GM18519 (cell line): ENCODE results near the gene ETV1.

Experiments
- ATAC-seq: cut with Tn5 transposase; IDR thresholded peaks from one replicate; pipeline ENCODE4 v1.9.1; 2021; ENCODE audit warnings: mild to moderate bottlenecking, moderate library complexity; ENCODE audit not compliant: unreplicated experiment, low FRiP score

The ETV1 gene

GRCh38 chr7:13988065-13988464, 1.4 kb downstream of the ETV1 start:
- no peak for ATAC-seq

GRCh38 chr7:13987395-13987794, 2.1 kb downstream of the ETV1 start:
- no peak for ATAC-seq

- ATAC-seq = no peak
These were observed 3.3 kb downstream of the ETV1 start for GRCh38 chr7:13986208-13986607.

GRCh38 chr7:13984831-13985685, 4.4 kb downstream of the ETV1 start:
- no peak for ATAC-seq

GRCh38 chr7:13984061-13984460, 5.4 kb downstream of the ETV1 start:
- no peak for ATAC-seq

GRCh38 chr7:13982940-13983677, 6.4 kb downstream of the ETV1 start:
- ATAC-seq = no peak

- ATAC-seq = no peak
These were observed 8.4 kb downstream of the ETV1 start for GRCh38 chr7:13981070-13981469.

GRCh38 chr7:13980474-13980873, 9.0 kb downstream of the ETV1 start:
- ATAC-seq = no peak

- ATAC-seq = no peak
These were observed 9.6 kb downstream of the ETV1 start for GRCh38 chr7:13979671-13980435.

GRCh38 chr7:13976594-13976993, 12.9 kb downstream of the ETV1 start:
- ATAC-seq = no peak

- ATAC-seq = no peak
These were observed 24.4 kb downstream of the ETV1 start for GRCh38 chr7:13965077-13965476.

GRCh38 chr7:13963925-13964324, 25.5 kb downstream of the ETV1 start:
- ATAC-seq = no peak

GRCh38 chr7:13955494-13955893, 34.0 kb downstream of the ETV1 start:
- no peak for ATAC-seq

- no peak for ATAC-seq
These were observed 36.1 kb downstream of the ETV1 start for GRCh38 chr7:13953368-13953767.

GRCh38 chr7:13952921-13953320, 36.5 kb downstream of the ETV1 start:
- ATAC-seq = no peak

- ATAC-seq = no peak
These were observed 39.5 kb downstream of the ETV1 start for GRCh38 chr7:13949939-13950338.

GRCh38 chr7:13949445-13949844, 40.0 kb downstream of the ETV1 start:
- ATAC-seq = no peak

- no peak for ATAC-seq
These were observed 41.3 kb downstream of the ETV1 start for GRCh38 chr7:13948019-13948801.

GRCh38 chr7:13947535-13947934, 41.9 kb downstream of the ETV1 start:
- no peak for ATAC-seq

GRCh38 chr7:13946181-13946580, 43.3 kb downstream of the ETV1 start:
- no peak for ATAC-seq
